HCT116 (cell line): Measurements from ENCODE around the gene ANKZF1. TPM values are rescaled to one million over a fixed set of nuclear protein-coding genes. Genes with fewer than 3 reads are reported as not detected.

Source experiments
- ATAC-seq: fragments of 200-7000 bp; cut with Tn5 transposase; 2 replicates; pipeline ENCODE4 v1.9.1; 2020; ENCODE audit warnings: mild to moderate bottlenecking, moderate library complexity
- BruUV-seq: library from RNA; stranded (reverse); fragments of 400-500 nt; replicated peaks from 2 replicates; lab custom pipeline; 2021; lab: Mats Ljungman, UMichigan
- CTCF ChIA-PET: fragments of 300-600 bp; sonication (Branson Sonifier 250); formaldehyde crosslinking; loops from one replicate; lab custom pipeline; 2021; ENCODE audit warnings: antibody characterized with exemption; lab: Charles Lee
- POLR2A ChIA-PET: fragments of 300-600, 350-600 bp; sonication (Branson Sonifier 250); formaldehyde crosslinking; loops from one replicate; lab custom pipeline; 2021; ENCODE audit warnings: antibody characterized with exemption; lab: Charles Lee
- RAD21 ChIA-PET, 2 experiments: fragments of 300-600 bp; sonication (Branson Sonifier 250); formaldehyde crosslinking; loops; one replicate each; lab custom pipeline; 2023; ENCODE audit warnings: low total read pairs in 2 of 2; ENCODE audit not compliant: uncharacterized antibody in 2 of 2, unreplicated experiment in 2 of 2, low non-redundant PET in 1 of 2; lab: Charles Lee
- DNase-seq: peaks from one replicate; pipeline ENCODE4 v3.0.0-alpha.2; 2010; ENCODE audit warnings: low read depth, low spot score
- H2AFZ ChIP-seq: fragments of 200-600 bp; shearing (Covaris generic), sonication (generic); 2 replicates; pipeline ENCODE4 v1.6.1; 2017; ENCODE audit warnings: low read depth, mixed run types, mixed read lengths, antibody characterized with exemption, low read length; ENCODE audit not compliant: poor library complexity, severe bottlenecking
- H3K27ac ChIP-seq: 2 replicates; pipeline ENCODE4 v1.5.1; 2012; ENCODE audit warnings: low read depth, low read length
- H3K27me3 ChIP-seq: fragments of 200-600 bp; sonication (generic); 2 replicates; pipeline ENCODE4 v1.6.1; 2016; ENCODE audit warnings: mixed run types, low read length, mixed read lengths; ENCODE audit not compliant: insufficient read depth
- H3K36me3 ChIP-seq, 2 experiments: fragments of 200-500 bp in 1 of 2; fragments of 200-600 bp in 1 of 2; sonication (Bioruptor generic) in 1 of 2; sonication (generic) in 1 of 2; 2 replicates each; pipeline versions ENCODE4 v1.5.1 to v1.6.1; 2014 to 2016; ENCODE audit warnings: low read length in 2 of 2, inconsistent platforms in 1 of 2, mixed read lengths in 1 of 2, mixed run types in 1 of 2; ENCODE audit not compliant: insufficient read depth in 2 of 2, control insufficient read depth in 1 of 2
- H3K4me1 ChIP-seq, 2 experiments: fragments of 200-600 bp in 1 of 2; sonication (generic) in 1 of 2; 2 replicates each; pipeline versions ENCODE4 v1.5.1 to v1.6.1; 2012 to 2017; ENCODE audit warnings: low read length in 2 of 2, inconsistent platforms in 1 of 2, mild to moderate bottlenecking in 1 of 2, mixed read lengths in 1 of 2, mixed run types in 1 of 2, moderate library complexity in 1 of 2; ENCODE audit not compliant: insufficient read depth in 2 of 2, control insufficient read depth in 1 of 2
- H3K4me2 ChIP-seq: fragments of 200-600 bp; sonication (generic); 2 replicates; pipeline ENCODE4 v1.6.1; 2017; ENCODE audit warnings: mixed run types, low read length, mixed read lengths
- H3K4me3 ChIP-seq, 2 experiments: fragments of 200-600 bp in 1 of 2; sonication (generic) in 1 of 2; replicated peaks in 1 of 2; 2 replicates each; pipeline ENCODE4 v1.5.1; 2011 to 2016; ENCODE audit warnings: low read length in 2 of 2, control low read depth in 1 of 2, low read depth in 1 of 2, mild to moderate bottlenecking in 1 of 2, mixed read lengths in 1 of 2, mixed run types in 1 of 2
- H3K79me2 ChIP-seq: fragments of 200-600 bp; sonication (generic); 2 replicates; pipeline ENCODE4 v1.6.1; 2017; ENCODE audit warnings: mild to moderate bottlenecking, mixed run types, low read length, moderate library complexity, mixed read lengths; ENCODE audit not compliant: insufficient read depth
- H3K9ac ChIP-seq: fragments of 200-600 bp; sonication (generic); 2 replicates; pipeline ENCODE4 v1.6.1; 2016; ENCODE audit warnings: low read length, mixed read lengths
- H3K9me2 ChIP-seq: fragments of 200-600 bp; sonication (generic), shearing (Covaris generic); 2 replicates; pipeline ENCODE4 v1.6.1; 2017; ENCODE audit warnings: mixed run types, mild to moderate bottlenecking, moderate library complexity; ENCODE audit not compliant: insufficient read depth
- H3K9me3 ChIP-seq, 2 experiments: fragments of 200-500 bp in 1 of 2; fragments of 200-600 bp in 1 of 2; sonication (Bioruptor generic) in 1 of 2; sonication (generic) in 1 of 2; 2 replicates each; pipeline ENCODE4 v1.6.1; 2014 to 2017; ENCODE audit warnings: low read length in 2 of 2, mixed read lengths in 2 of 2, inconsistent platforms in 1 of 2, low read depth in 1 of 2, mild to moderate bottlenecking in 1 of 2, mixed run types in 1 of 2, moderate library complexity in 1 of 2; ENCODE audit not compliant: control insufficient read depth in 1 of 2, insufficient read depth in 1 of 2
- H4K20me1 ChIP-seq: fragments of 200-600 bp; sonication (generic), shearing (Covaris generic); 2 replicates; pipeline ENCODE4 v1.6.1; 2017; ENCODE audit warnings: mixed run types, mild to moderate bottlenecking, moderate library complexity; ENCODE audit not compliant: insufficient read depth
- CEBPB ChIP-seq: IDR thresholded peaks from 2 replicates; pipeline ENCODE4 v1.6.1; 2012; ENCODE audit warnings: low read depth
- ELF1 ChIP-seq: IDR thresholded peaks from 2 replicates; pipeline ENCODE4 v1.6.1; 2012; ENCODE audit warnings: low read depth, borderline replicate concordance
- EZH2 ChIP-seq: fragments of 200-600 bp; sonication (generic); IDR thresholded peaks from 2 replicates; pipeline ENCODE4 v1.6.1; 2017; ENCODE audit warnings: antibody characterized with exemption, mixed run types
- EZH2phosphoT487 ChIP-seq: fragments of 200-600 bp; IDR thresholded peaks from 2 replicates; pipeline ENCODE4 v1.6.1; 2018; ENCODE audit warnings: antibody characterized with exemption, borderline replicate concordance
- POLR2AphosphoS5 ChIP-seq: IDR thresholded peaks from 2 replicates; pipeline ENCODE4 v1.6.1; 2011; ENCODE audit warnings: mild to moderate bottlenecking, low read depth, low read length, moderate library complexity
- TCF7L2 ChIP-seq: IDR thresholded peaks from 2 replicates; pipeline ENCODE4 v1.7.0; 2011; ENCODE audit warnings: borderline replicate concordance, inconsistent platforms; ENCODE audit not compliant: insufficient read depth, insufficient read length; ENCODE audit errors: extremely low read depth
- ZFX ChIP-seq: fragments of 450-650 bp; IDR thresholded peaks from 2 replicates; pipeline ENCODE4 v1.6.1; 2017
- intact Hi-C: fragments of 100-400 bp; cut with micrococcal nuclease; formaldehyde crosslinking; loops from 2 replicates; pipeline ENCODE4 v1.10.0; 2022
- total RNA-seq: library from RNA; stranded (reverse); gene quantifications from one replicate; pipeline ENCODE4 v1.2.1, GENCODE V29; 2021; ENCODE audit not compliant: unreplicated experiment
- TF ChIP-seq, protein P1 (sequence below), 3 experiments: fragments of 200-600 bp in 1 of 3; sonication (generic) in 1 of 3; IDR thresholded peaks in 2 of 3; conservative IDR thresholded peaks in 1 of 3; 2 replicates each; pipeline ENCODE4 v1.5.1; 2012 to 2017; ENCODE audit warnings: low read depth in 2 of 3, low read length in 2 of 3, antibody characterized with exemption in 1 of 3, borderline replicate concordance in 1 of 3, control low read depth in 1 of 3, mild to moderate bottlenecking in 1 of 3, mixed read lengths in 1 of 3, mixed run types in 1 of 3, moderate library complexity in 1 of 3; ENCODE audit not compliant: insufficient read depth in 1 of 3

ANKZF1 gene
- total RNA-seq, 1 experiment from 2014 or later: 64.7 TPM

DNA sequence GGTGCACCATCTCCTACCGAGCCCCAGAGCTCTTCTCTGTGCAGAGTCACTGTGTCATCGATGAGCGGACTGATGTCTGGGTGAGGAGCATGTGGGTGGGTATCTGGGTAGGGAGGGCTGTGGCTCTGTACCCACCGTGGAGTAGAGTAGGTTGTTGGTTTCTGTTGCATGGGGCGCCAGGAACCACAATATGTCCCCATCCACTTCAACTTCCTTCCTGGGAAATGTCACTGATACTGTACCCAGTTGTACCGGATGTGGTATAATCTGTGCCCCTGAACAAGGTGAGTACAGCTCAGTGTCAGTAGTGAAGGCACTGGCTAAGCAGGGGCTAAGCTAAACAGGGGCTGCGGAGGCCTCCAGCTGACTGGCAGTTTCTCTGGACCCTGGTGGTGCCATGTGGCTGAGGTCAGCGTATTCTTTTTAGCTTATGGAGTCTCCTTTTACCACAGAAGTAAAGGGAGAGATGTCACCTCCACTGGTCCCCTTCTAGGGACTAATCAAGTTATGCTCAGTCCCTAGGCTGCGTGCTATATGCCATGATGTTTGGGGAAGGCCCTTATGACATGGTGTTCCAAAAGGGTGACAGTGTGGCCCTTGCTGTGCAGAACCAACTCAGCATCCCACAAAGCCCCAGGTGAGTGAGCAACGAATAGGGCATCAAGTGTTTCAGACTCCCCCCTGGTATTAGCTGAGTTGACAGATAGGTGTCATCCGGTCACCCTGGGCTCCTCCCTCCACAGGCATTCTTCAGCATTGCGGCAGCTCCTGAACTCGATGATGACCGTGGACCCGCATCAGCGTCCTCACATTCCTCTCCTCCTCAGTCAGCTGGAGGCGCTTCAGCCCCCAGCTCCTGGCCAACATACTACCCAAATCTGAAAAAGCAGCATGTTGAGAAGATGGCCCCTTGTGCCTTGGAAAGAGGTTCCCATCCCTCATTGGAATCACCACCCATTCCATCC, 18.4 kb downstream of the ANKZF1 start (continued):
- TF ChIP-seq, protein P1, sequence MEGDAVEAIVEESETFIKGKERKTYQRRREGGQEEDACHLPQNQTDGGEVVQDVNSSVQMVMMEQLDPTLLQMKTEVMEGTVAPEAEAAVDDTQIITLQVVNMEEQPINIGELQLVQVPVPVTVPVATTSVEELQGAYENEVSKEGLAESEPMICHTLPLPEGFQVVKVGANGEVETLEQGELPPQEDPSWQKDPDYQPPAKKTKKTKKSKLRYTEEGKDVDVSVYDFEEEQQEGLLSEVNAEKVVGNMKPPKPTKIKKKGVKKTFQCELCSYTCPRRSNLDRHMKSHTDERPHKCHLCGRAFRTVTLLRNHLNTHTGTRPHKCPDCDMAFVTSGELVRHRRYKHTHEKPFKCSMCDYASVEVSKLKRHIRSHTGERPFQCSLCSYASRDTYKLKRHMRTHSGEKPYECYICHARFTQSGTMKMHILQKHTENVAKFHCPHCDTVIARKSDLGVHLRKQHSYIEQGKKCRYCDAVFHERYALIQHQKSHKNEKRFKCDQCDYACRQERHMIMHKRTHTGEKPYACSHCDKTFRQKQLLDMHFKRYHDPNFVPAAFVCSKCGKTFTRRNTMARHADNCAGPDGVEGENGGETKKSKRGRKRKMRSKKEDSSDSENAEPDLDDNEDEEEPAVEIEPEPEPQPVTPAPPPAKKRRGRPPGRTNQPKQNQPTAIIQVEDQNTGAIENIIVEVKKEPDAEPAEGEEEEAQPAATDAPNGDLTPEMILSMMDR (IDR thresholded peaks at IDR 0.05 in 2 of 3, conservative IDR thresholded peaks at IDR 0.05 in 1 of 3; ENCODE audit: borderline replicate concordance in 1 of 3, insufficient read depth in 1 of 3, low read depth in 2 of 3, low read length in 2 of 3): no peak

DNA sequence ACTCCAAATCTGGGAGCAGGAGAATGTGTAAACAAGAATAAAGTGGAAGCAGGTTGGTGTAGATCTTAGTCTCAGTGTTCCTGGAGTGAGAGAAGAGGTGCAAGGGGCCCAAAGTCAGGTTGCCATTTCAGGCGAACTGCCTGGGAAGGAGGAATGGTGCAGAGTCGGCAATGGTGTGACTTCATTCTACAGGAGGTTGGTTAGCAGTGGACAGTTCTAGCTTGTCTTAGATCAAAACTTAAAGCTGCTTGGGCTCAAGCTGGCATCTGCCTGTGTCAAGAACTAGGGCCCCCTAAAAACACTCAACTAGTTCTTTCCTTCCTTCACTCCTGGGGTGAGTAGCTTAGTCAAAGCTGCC, 19.2 kb downstream of the ANKZF1 start:
- ChIA-PET RAD21 (interaction anchor here in 1 of 2 experiments (1.1 kb wide), 1 partner anchor 25 kb away, joined by 3 read pairs; no protein-coding TSS in a partner anchor), CTCF (interaction anchor here (0.6 to 2.8 kb wide), 8 partner anchors 25 to 87 kb away, joined by 3 to 14 read pairs (median 5); partner anchors contain the start of genes CNPPD1 and DNAJB2), POLR2A (interaction anchor here (1.2 to 1.8 kb wide), 8 partner anchors 19 to 46 kb away, joined by 3 to 8 read pairs (median 4); partner anchors contain the start of genes ANKZF1, ATG9A, DNAJB2 and ZFAND2B)
- Histone ChIP-seq H4K20me1 (no peaks in the 10 kb centered on the region), H3K4me2 (peak overlapping the region; percentile 69), H3K36me3 (peaks cover 3 to 5% of the 10 kb centered on the region in 2 experiments; a peak in 2 of 4 replicates), H3K4me1 (peaks cover 32 to 65% of the 10 kb centered on the region in 2 experiments), H3K4me3 (peak overlapping the region in 1 of 2 experiments; percentile 27; a peak in 1 of 4 replicates), H2AFZ (no peak overlapping the region), H3K27ac (peak overlapping the region; percentile 63), H3K27me3 (no peaks in the 10 kb centered on the region), H3K9me2 (no peaks in the 10 kb centered on the region), H3K9ac (peak overlapping the region; percentile 38), H3K79me2 (peaks cover 35% of the 10 kb centered on the region; the same call in 1 of the 2 replicates), H3K9me3 (no peaks in the 10 kb centered on the region)
- BruUV-seq: no TSS peak
- TF ChIP-seq ELF1: no peak
- no peak for TF ChIP-seq CEBPB
- no peak for TF ChIP-seq EZH2
- TF ChIP-seq EZH2phosphoT487: no peak
- TF ChIP-seq, protein P1 (IDR thresholded peaks at IDR 0.05 in 2 of 3, conservative IDR thresholded peaks at IDR 0.05 in 1 of 3; ENCODE audit: borderline replicate concordance in 1 of 3, insufficient read depth in 1 of 3, low read depth in 2 of 3, low read length in 2 of 3): no peak
- TF ChIP-seq TCF7L2: no peak
- no peak for TF ChIP-seq ZFX
- no peak for TF ChIP-seq POLR2AphosphoS5
- intact Hi-C loops: no loop called here
- ATAC-seq (no peak), DNase-seq (no peak)
